Astrocyte (in vitro differentiated cells and primary cell): Measurements from ENCODE around the gene ADAP1.

Experiments used
- CTCF ChIP-seq: IDR thresholded peaks from 2 replicates; pipeline ENCODE4 v1.5.1; 2011; ENCODE audit warnings: low read depth, mild to moderate bottlenecking, inconsistent platforms, low read length, moderate library complexity; ENCODE audit not compliant: insufficient read depth
- EZH2 ChIP-seq: IDR thresholded peaks from 2 replicates; pipeline ENCODE4 v1.6.1; 2012; ENCODE audit warnings: mild to moderate bottlenecking, low read length, inconsistent platforms; ENCODE audit not compliant: insufficient read depth

- TF ChIP-seq CTCF (no peak), EZH2 (no peak)
Observed at GRCh38 chr7:934469-935163, 19.9 kb downstream of the ADAP1 start.
